Measurements from ENCODE around the gene CCDC92. TPM values are rescaled to one million over a fixed set of nuclear protein-coding genes. Genes with fewer than 3 reads are reported as not detected.

Gene CCDC92
- total RNA-seq, 1 donor from 2014 or later = 48.6 TPM

DNA sequence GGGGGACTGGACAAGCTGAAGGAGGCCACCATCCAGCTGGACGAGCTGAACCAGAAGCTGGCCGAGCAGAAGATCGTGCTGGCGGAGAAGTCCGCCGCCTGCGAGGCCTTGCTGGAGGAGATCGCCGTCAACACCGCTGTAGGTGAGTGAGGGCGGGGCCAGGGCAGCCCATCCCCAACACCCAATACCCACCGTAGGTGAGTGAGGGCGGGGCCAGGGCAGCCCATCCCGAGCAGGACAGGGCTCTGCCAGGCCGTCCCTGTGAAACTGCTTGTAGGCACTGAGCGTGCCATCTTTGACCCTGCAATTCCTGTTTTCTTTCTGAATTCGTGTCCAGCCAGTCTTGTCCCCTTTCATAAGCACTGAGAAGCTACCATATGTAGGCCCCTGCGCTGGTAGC lies 74.0 kb downstream of the CCDC92 start:
- no peaks in the 10 kb centered on the region for H3K27me3 ChIP-seq
- no peak for ATAC-seq
- intact Hi-C loops (cut with DNase I) = no loop called here
- no peak for DNase-seq
- no peaks in the 10 kb centered on the region for H3K9me3 ChIP-seq
- no peak overlapping the region for H3K4me3 ChIP-seq
- H3K27ac ChIP-seq = no peak overlapping the region
- TF ChIP-seq, protein P1, sequence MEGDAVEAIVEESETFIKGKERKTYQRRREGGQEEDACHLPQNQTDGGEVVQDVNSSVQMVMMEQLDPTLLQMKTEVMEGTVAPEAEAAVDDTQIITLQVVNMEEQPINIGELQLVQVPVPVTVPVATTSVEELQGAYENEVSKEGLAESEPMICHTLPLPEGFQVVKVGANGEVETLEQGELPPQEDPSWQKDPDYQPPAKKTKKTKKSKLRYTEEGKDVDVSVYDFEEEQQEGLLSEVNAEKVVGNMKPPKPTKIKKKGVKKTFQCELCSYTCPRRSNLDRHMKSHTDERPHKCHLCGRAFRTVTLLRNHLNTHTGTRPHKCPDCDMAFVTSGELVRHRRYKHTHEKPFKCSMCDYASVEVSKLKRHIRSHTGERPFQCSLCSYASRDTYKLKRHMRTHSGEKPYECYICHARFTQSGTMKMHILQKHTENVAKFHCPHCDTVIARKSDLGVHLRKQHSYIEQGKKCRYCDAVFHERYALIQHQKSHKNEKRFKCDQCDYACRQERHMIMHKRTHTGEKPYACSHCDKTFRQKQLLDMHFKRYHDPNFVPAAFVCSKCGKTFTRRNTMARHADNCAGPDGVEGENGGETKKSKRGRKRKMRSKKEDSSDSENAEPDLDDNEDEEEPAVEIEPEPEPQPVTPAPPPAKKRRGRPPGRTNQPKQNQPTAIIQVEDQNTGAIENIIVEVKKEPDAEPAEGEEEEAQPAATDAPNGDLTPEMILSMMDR (IDR thresholded peaks at IDR 0.05) = no peak
- no peaks in the 10 kb centered on the region for H3K36me3 ChIP-seq
- H3K4me1 ChIP-seq = no peaks in the 10 kb centered on the region

DNA sequence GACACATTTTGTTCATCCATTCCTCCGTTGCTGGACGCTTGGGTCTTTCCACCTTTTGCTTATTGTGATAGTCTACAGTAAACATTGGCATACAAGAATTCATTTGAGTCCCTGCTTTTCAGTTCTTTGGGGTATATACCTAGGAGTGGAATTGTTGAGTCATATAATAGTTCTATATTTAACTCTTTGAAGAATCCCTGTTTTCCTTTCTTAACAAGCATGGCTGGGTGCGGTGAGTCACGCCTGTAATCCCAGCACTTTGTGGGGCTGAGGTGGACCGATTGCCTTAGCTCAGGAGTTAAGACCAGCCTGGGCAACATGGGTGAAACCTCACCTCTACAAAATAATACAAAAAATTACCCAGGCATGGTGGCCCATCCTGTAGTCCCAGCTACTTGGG lies 75.4 kb downstream of the CCDC92 start:
- intact Hi-C loops (cut with DNase I) = no loop called here
- Histone ChIP-seq H3K27me3 (no peaks in the 10 kb centered on the region), H3K4me1 (no peaks in the 10 kb centered on the region), H3K27ac (no peak overlapping the region), H3K9me3 (no peaks in the 10 kb centered on the region), H3K4me3 (no peak overlapping the region), H3K36me3 (no peaks in the 10 kb centered on the region)
- no peak for DNase-seq
- TF ChIP-seq, protein P1 (IDR thresholded peaks at IDR 0.05) = no peak
- no peak for ATAC-seq

- intact Hi-C loops (cut with DNase I) = no loop called here
- ATAC-seq = no peak
- Histone ChIP-seq H3K4me3 (no peak overlapping the region), H3K27ac (no peak overlapping the region), H3K4me1 (no peaks in the 10 kb centered on the region), H3K9me3 (no peaks in the 10 kb centered on the region), H3K36me3 (no peaks in the 10 kb centered on the region), H3K27me3 (no peaks in the 10 kb centered on the region)
- no peak for DNase-seq
- TF ChIP-seq, protein P1 (IDR thresholded peaks at IDR 0.05) = no peak
Measured at GRCh38 chr12:123896767-123897166, 75.9 kb downstream of the CCDC92 start.

- no peak for DNase-seq
- Histone ChIP-seq H3K27me3 (no peaks in the 10 kb centered on the region), H3K4me1 (no peaks in the 10 kb centered on the region), H3K36me3 (no peaks in the 10 kb centered on the region), H3K4me3 (no peak overlapping the region), H3K9me3 (no peaks in the 10 kb centered on the region), H3K27ac (no peak overlapping the region)
- no peak for ATAC-seq
- TF ChIP-seq, protein P1 (IDR thresholded peaks at IDR 0.05) = no peak
- intact Hi-C loops (cut with DNase I) = no loop called here
Measured at GRCh38 chr12:123895451-123895850, 77.2 kb downstream of the CCDC92 start.

GRCh38 chr12:123894823-123895345 lies 77.7 kb downstream of the CCDC92 start:
- DNase-seq = no peak
- H3K9me3 ChIP-seq = no peaks in the 10 kb centered on the region
- no peaks in the 10 kb centered on the region for H3K27me3 ChIP-seq
- ATAC-seq = no peak
- TF ChIP-seq, protein P1 (IDR thresholded peaks at IDR 0.05) = no peak
- no peak overlapping the region for H3K27ac ChIP-seq
- no peak overlapping the region for H3K4me3 ChIP-seq
- H3K4me1 ChIP-seq = no peaks in the 10 kb centered on the region
- H3K36me3 ChIP-seq = no peaks in the 10 kb centered on the region
- intact Hi-C loops (cut with DNase I) = no loop called here

- no peak for ATAC-seq
- TF ChIP-seq, protein P1 (IDR thresholded peaks at IDR 0.05) = no peak
- DNase-seq = no peak
Measured at GRCh38 chr12:123893276-123893675, 79.4 kb downstream of the CCDC92 start.

More at GRCh38 chr12:123893276-123893675, 79.4 kb downstream of the CCDC92 start:
- Histone ChIP-seq H3K27me3 (no peaks in the 10 kb centered on the region), H3K4me1 (no peaks in the 10 kb centered on the region), H3K36me3 (no peaks in the 10 kb centered on the region), H3K9me3 (no peaks in the 10 kb centered on the region), H3K4me3 (no peak overlapping the region), H3K27ac (no peak overlapping the region)
- intact Hi-C loops (cut with DNase I) = no loop called here

Data from upper lobe of right lung (tissue), 1 donor.